C4-2B (cell line): Measurements from ENCODE around the gene CD79A.

Experiments used
- CTCF ChIP-seq: fragments of 450-650 bp; conservative IDR thresholded peaks from 2 replicates; pipeline ENCODE4 v1.5.1; 2017; ENCODE audit warnings: mild to moderate bottlenecking
- ZFX ChIP-seq: fragments of 450-650 bp; IDR thresholded peaks from 2 replicates; pipeline ENCODE4 v1.6.1; 2017

GRCh38 chr19:41902594-41902993 is 25.5 kb downstream of the CD79A start:
- no peak for TF ChIP-seq CTCF
- TF ChIP-seq ZFX, result no peak
